HCT116 (cell line): Measurements from ENCODE around the gene RASGRF1. TPM values are rescaled to one million over a fixed set of nuclear protein-coding genes. Genes with fewer than 3 reads are reported as not detected.

Source experiments
- ATAC-seq: fragments of 200-7000 bp; cut with Tn5 transposase; 2 replicates; pipeline ENCODE4 v1.9.1; 2020; ENCODE audit warnings: mild to moderate bottlenecking, moderate library complexity
- BruUV-seq: library from RNA; stranded (reverse); fragments of 400-500 nt; replicated peaks from 2 replicates; lab custom pipeline; 2021; lab: Mats Ljungman, UMichigan
- CTCF ChIA-PET: fragments of 300-600 bp; sonication (Branson Sonifier 250); formaldehyde crosslinking; loops from one replicate; lab custom pipeline; 2021; ENCODE audit warnings: antibody characterized with exemption; lab: Charles Lee
- POLR2A ChIA-PET: fragments of 300-600, 350-600 bp; sonication (Branson Sonifier 250); formaldehyde crosslinking; loops from one replicate; lab custom pipeline; 2021; ENCODE audit warnings: antibody characterized with exemption; lab: Charles Lee
- RAD21 ChIA-PET, 2 experiments: fragments of 300-600 bp; sonication (Branson Sonifier 250); formaldehyde crosslinking; loops; one replicate each; lab custom pipeline; 2023; ENCODE audit warnings: low total read pairs in 2 of 2; ENCODE audit not compliant: uncharacterized antibody in 2 of 2, unreplicated experiment in 2 of 2, low non-redundant PET in 1 of 2; lab: Charles Lee
- DNase-seq: peaks from one replicate; pipeline ENCODE4 v3.0.0-alpha.2; 2010; ENCODE audit warnings: low read depth, low spot score
- H2AFZ ChIP-seq: fragments of 200-600 bp; shearing (Covaris generic), sonication (generic); 2 replicates; pipeline ENCODE4 v1.6.1; 2017; ENCODE audit warnings: low read depth, mixed run types, mixed read lengths, antibody characterized with exemption, low read length; ENCODE audit not compliant: poor library complexity, severe bottlenecking
- H3K27ac ChIP-seq: 2 replicates; pipeline ENCODE4 v1.5.1; 2012; ENCODE audit warnings: low read depth, low read length
- H3K27me3 ChIP-seq: fragments of 200-600 bp; sonication (generic); 2 replicates; pipeline ENCODE4 v1.6.1; 2016; ENCODE audit warnings: mixed run types, low read length, mixed read lengths; ENCODE audit not compliant: insufficient read depth
- H3K36me3 ChIP-seq, 2 experiments: fragments of 200-500 bp in 1 of 2; fragments of 200-600 bp in 1 of 2; sonication (Bioruptor generic) in 1 of 2; sonication (generic) in 1 of 2; 2 replicates each; pipeline versions ENCODE4 v1.5.1 to v1.6.1; 2014 to 2016; ENCODE audit warnings: low read length in 2 of 2, inconsistent platforms in 1 of 2, mixed read lengths in 1 of 2, mixed run types in 1 of 2; ENCODE audit not compliant: insufficient read depth in 2 of 2, control insufficient read depth in 1 of 2
- H3K4me1 ChIP-seq, 2 experiments: fragments of 200-600 bp in 1 of 2; sonication (generic) in 1 of 2; 2 replicates each; pipeline versions ENCODE4 v1.5.1 to v1.6.1; 2012 to 2017; ENCODE audit warnings: low read length in 2 of 2, inconsistent platforms in 1 of 2, mild to moderate bottlenecking in 1 of 2, mixed read lengths in 1 of 2, mixed run types in 1 of 2, moderate library complexity in 1 of 2; ENCODE audit not compliant: insufficient read depth in 2 of 2, control insufficient read depth in 1 of 2
- H3K4me2 ChIP-seq: fragments of 200-600 bp; sonication (generic); 2 replicates; pipeline ENCODE4 v1.6.1; 2017; ENCODE audit warnings: mixed run types, low read length, mixed read lengths
- H3K4me3 ChIP-seq, 2 experiments: fragments of 200-600 bp in 1 of 2; sonication (generic) in 1 of 2; replicated peaks in 1 of 2; 2 replicates each; pipeline ENCODE4 v1.5.1; 2011 to 2016; ENCODE audit warnings: low read length in 2 of 2, control low read depth in 1 of 2, low read depth in 1 of 2, mild to moderate bottlenecking in 1 of 2, mixed read lengths in 1 of 2, mixed run types in 1 of 2
- H3K79me2 ChIP-seq: fragments of 200-600 bp; sonication (generic); 2 replicates; pipeline ENCODE4 v1.6.1; 2017; ENCODE audit warnings: mild to moderate bottlenecking, mixed run types, low read length, moderate library complexity, mixed read lengths; ENCODE audit not compliant: insufficient read depth
- H3K9ac ChIP-seq: fragments of 200-600 bp; sonication (generic); 2 replicates; pipeline ENCODE4 v1.6.1; 2016; ENCODE audit warnings: low read length, mixed read lengths
- H3K9me2 ChIP-seq: fragments of 200-600 bp; sonication (generic), shearing (Covaris generic); 2 replicates; pipeline ENCODE4 v1.6.1; 2017; ENCODE audit warnings: mixed run types, mild to moderate bottlenecking, moderate library complexity; ENCODE audit not compliant: insufficient read depth
- H3K9me3 ChIP-seq, 2 experiments: fragments of 200-500 bp in 1 of 2; fragments of 200-600 bp in 1 of 2; sonication (Bioruptor generic) in 1 of 2; sonication (generic) in 1 of 2; 2 replicates each; pipeline ENCODE4 v1.6.1; 2014 to 2017; ENCODE audit warnings: low read length in 2 of 2, mixed read lengths in 2 of 2, inconsistent platforms in 1 of 2, low read depth in 1 of 2, mild to moderate bottlenecking in 1 of 2, mixed run types in 1 of 2, moderate library complexity in 1 of 2; ENCODE audit not compliant: control insufficient read depth in 1 of 2, insufficient read depth in 1 of 2
- H4K20me1 ChIP-seq: fragments of 200-600 bp; sonication (generic), shearing (Covaris generic); 2 replicates; pipeline ENCODE4 v1.6.1; 2017; ENCODE audit warnings: mixed run types, mild to moderate bottlenecking, moderate library complexity; ENCODE audit not compliant: insufficient read depth
- CBX3 ChIP-seq: IDR thresholded peaks from 2 replicates; pipeline ENCODE4 v1.6.1; 2012; ENCODE audit warnings: low read depth
- CEBPB ChIP-seq: IDR thresholded peaks from 2 replicates; pipeline ENCODE4 v1.6.1; 2012; ENCODE audit warnings: low read depth
- EGR1 ChIP-seq: IDR thresholded peaks from 2 replicates; pipeline ENCODE4 v1.6.1; 2012; ENCODE audit warnings: low read depth
- ELF1 ChIP-seq: IDR thresholded peaks from 2 replicates; pipeline ENCODE4 v1.6.1; 2012; ENCODE audit warnings: low read depth, borderline replicate concordance
- EZH2 ChIP-seq: fragments of 200-600 bp; sonication (generic); IDR thresholded peaks from 2 replicates; pipeline ENCODE4 v1.6.1; 2017; ENCODE audit warnings: antibody characterized with exemption, mixed run types
- EZH2phosphoT487 ChIP-seq: fragments of 200-600 bp; IDR thresholded peaks from 2 replicates; pipeline ENCODE4 v1.6.1; 2018; ENCODE audit warnings: antibody characterized with exemption, borderline replicate concordance
- JUND ChIP-seq: IDR thresholded peaks from 2 replicates; pipeline ENCODE4 v1.6.1; 2012
- POLR2A ChIP-seq: IDR thresholded peaks from 2 replicates; pipeline ENCODE4 v1.7.0; 2011; ENCODE audit warnings: borderline replicate concordance; ENCODE audit not compliant: insufficient read depth, insufficient read length; ENCODE audit errors: extremely low read depth
- POLR2AphosphoS5 ChIP-seq: IDR thresholded peaks from 2 replicates; pipeline ENCODE4 v1.6.1; 2011; ENCODE audit warnings: mild to moderate bottlenecking, low read depth, low read length, moderate library complexity
- RAD21 ChIP-seq: IDR thresholded peaks from 2 replicates; pipeline ENCODE4 v1.6.1; 2012; ENCODE audit warnings: low read depth, mild to moderate bottlenecking
- SP1 ChIP-seq: IDR thresholded peaks from 2 replicates; pipeline ENCODE4 v1.6.1; 2012; ENCODE audit warnings: low read depth
- SRF ChIP-seq: IDR thresholded peaks from 2 replicates; pipeline ENCODE4 v1.6.1; 2012; ENCODE audit warnings: low read depth
- YY1 ChIP-seq: IDR thresholded peaks from 2 replicates; pipeline ENCODE4 v1.6.1; 2011; ENCODE audit warnings: low read length, low read depth, moderate library complexity, mild to moderate bottlenecking; ENCODE audit not compliant: insufficient replicate concordance; ENCODE audit errors: extremely low read depth
- intact Hi-C: fragments of 100-400 bp; cut with micrococcal nuclease; formaldehyde crosslinking; loops from 2 replicates; pipeline ENCODE4 v1.10.0; 2022
- total RNA-seq: library from RNA; stranded (reverse); gene quantifications from one replicate; pipeline ENCODE4 v1.2.1, GENCODE V29; 2021; ENCODE audit not compliant: unreplicated experiment
- TF ChIP-seq, protein P1 (sequence below), 3 experiments: fragments of 200-600 bp in 1 of 3; sonication (generic) in 1 of 3; IDR thresholded peaks in 2 of 3; conservative IDR thresholded peaks in 1 of 3; 2 replicates each; pipeline ENCODE4 v1.5.1; 2012 to 2017; ENCODE audit warnings: low read depth in 2 of 3, low read length in 2 of 3, antibody characterized with exemption in 1 of 3, borderline replicate concordance in 1 of 3, control low read depth in 1 of 3, mild to moderate bottlenecking in 1 of 3, mixed read lengths in 1 of 3, mixed run types in 1 of 3, moderate library complexity in 1 of 3; ENCODE audit not compliant: insufficient read depth in 1 of 3
- TF ChIP-seq, protein P2 (sequence below): IDR thresholded peaks from 2 replicates; pipeline ENCODE4 v1.6.1; 2011; ENCODE audit warnings: mild to moderate bottlenecking, low read length, moderate library complexity; ENCODE audit not compliant: insufficient replicate concordance; ENCODE audit errors: extremely low read depth
- TF ChIP-seq, protein P3 (sequence below): IDR thresholded peaks from 2 replicates; pipeline ENCODE4 v1.6.1; 2012
- TF ChIP-seq, protein P4 (sequence below): IDR thresholded peaks from 2 replicates; pipeline ENCODE4 v1.6.1; 2012
- TF ChIP-seq, protein P5 (sequence below): IDR thresholded peaks from 2 replicates; pipeline ENCODE4 v1.6.1; 2012; ENCODE audit warnings: low read depth

RASGRF1 gene
- total RNA-seq, 1 experiment from 2014 or later: 2.4 TPM

DNA sequence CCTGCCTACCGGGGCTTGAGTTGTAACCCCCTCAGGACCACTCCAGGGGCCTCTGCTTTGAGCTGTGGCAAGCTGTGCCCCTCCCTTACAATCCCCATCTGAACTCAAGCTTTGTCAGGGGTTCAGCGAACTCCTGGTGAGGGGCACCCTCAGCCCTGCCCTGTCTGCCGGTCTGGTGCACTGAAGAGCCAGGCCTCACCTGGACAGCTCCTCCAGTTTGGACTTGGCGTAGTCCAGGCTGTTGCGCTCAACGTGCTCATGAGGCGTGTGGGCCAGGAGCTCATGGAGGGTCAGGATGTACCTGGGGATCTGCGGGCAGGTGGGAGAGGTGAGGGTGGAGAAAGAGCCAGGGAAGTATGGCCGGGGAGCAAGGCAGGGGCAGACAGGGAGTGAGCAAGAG, 59.4 kb downstream of the RASGRF1 start:
- Histone ChIP-seq H3K4me3 (no peak overlapping the region), H2AFZ (no peak overlapping the region), H3K4me1 (no peaks in the 10 kb centered on the region), H3K36me3 (no peaks in the 10 kb centered on the region), H3K4me2 (no peak overlapping the region), H3K27me3 (no peaks in the 10 kb centered on the region), H3K9ac (no peak overlapping the region), H3K27ac (no peak overlapping the region), H3K79me2 (no peaks in the 10 kb centered on the region), H3K9me3 (no peaks in the 10 kb centered on the region), H4K20me1 (no peaks in the 10 kb centered on the region)
- no peak for DNase-seq
- CTCF ChIA-PET: interaction anchor here (5.0 kb wide), 1 partner anchor 152 kb away, joined by 234 read pairs; no protein-coding TSS in a partner anchor
- POLR2A ChIA-PET: no interaction called here
- RAD21 ChIA-PET: no interaction called here
- BruUV-seq: no TSS peak
- intact Hi-C loops: no loop called here
- TF ChIP-seq, protein P1, sequence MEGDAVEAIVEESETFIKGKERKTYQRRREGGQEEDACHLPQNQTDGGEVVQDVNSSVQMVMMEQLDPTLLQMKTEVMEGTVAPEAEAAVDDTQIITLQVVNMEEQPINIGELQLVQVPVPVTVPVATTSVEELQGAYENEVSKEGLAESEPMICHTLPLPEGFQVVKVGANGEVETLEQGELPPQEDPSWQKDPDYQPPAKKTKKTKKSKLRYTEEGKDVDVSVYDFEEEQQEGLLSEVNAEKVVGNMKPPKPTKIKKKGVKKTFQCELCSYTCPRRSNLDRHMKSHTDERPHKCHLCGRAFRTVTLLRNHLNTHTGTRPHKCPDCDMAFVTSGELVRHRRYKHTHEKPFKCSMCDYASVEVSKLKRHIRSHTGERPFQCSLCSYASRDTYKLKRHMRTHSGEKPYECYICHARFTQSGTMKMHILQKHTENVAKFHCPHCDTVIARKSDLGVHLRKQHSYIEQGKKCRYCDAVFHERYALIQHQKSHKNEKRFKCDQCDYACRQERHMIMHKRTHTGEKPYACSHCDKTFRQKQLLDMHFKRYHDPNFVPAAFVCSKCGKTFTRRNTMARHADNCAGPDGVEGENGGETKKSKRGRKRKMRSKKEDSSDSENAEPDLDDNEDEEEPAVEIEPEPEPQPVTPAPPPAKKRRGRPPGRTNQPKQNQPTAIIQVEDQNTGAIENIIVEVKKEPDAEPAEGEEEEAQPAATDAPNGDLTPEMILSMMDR (IDR thresholded peaks at IDR 0.05 in 2 of 3, conservative IDR thresholded peaks at IDR 0.05 in 1 of 3; ENCODE audit: borderline replicate concordance in 1 of 3, insufficient read depth in 1 of 3, low read depth in 2 of 3, low read length in 2 of 3): no peak
- TF ChIP-seq JUND (no peak), ELF1 (no peak), POLR2AphosphoS5 (no peak), EZH2 (no peak), SRF (no peak), EZH2phosphoT487 (no peak), RAD21 (no peak), YY1 (no peak), POLR2A (no peak), EGR1 (no peak), CEBPB (no peak), CBX3 (no peak), SP1 (no peak)
- TF ChIP-seq, protein P2, sequence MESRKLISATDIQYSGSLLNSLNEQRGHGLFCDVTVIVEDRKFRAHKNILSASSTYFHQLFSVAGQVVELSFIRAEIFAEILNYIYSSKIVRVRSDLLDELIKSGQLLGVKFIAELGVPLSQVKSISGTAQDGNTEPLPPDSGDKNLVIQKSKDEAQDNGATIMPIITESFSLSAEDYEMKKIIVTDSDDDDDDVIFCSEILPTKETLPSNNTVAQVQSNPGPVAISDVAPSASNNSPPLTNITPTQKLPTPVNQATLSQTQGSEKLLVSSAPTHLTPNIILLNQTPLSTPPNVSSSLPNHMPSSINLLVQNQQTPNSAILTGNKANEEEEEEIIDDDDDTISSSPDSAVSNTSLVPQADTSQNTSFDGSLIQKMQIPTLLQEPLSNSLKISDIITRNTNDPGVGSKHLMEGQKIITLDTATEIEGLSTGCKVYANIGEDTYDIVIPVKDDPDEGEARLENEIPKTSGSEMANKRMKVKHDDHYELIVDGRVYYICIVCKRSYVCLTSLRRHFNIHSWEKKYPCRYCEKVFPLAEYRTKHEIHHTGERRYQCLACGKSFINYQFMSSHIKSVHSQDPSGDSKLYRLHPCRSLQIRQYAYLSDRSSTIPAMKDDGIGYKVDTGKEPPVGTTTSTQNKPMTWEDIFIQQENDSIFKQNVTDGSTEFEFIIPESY: no peak
- TF ChIP-seq, protein P3, sequence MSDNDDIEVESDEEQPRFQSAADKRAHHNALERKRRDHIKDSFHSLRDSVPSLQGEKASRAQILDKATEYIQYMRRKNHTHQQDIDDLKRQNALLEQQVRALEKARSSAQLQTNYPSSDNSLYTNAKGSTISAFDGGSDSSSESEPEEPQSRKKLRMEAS: no peak
- TF ChIP-seq, protein P4, sequence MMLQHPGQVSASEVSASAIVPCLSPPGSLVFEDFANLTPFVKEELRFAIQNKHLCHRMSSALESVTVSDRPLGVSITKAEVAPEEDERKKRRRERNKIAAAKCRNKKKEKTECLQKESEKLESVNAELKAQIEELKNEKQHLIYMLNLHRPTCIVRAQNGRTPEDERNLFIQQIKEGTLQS: no peak
- TF ChIP-seq, protein P5, sequence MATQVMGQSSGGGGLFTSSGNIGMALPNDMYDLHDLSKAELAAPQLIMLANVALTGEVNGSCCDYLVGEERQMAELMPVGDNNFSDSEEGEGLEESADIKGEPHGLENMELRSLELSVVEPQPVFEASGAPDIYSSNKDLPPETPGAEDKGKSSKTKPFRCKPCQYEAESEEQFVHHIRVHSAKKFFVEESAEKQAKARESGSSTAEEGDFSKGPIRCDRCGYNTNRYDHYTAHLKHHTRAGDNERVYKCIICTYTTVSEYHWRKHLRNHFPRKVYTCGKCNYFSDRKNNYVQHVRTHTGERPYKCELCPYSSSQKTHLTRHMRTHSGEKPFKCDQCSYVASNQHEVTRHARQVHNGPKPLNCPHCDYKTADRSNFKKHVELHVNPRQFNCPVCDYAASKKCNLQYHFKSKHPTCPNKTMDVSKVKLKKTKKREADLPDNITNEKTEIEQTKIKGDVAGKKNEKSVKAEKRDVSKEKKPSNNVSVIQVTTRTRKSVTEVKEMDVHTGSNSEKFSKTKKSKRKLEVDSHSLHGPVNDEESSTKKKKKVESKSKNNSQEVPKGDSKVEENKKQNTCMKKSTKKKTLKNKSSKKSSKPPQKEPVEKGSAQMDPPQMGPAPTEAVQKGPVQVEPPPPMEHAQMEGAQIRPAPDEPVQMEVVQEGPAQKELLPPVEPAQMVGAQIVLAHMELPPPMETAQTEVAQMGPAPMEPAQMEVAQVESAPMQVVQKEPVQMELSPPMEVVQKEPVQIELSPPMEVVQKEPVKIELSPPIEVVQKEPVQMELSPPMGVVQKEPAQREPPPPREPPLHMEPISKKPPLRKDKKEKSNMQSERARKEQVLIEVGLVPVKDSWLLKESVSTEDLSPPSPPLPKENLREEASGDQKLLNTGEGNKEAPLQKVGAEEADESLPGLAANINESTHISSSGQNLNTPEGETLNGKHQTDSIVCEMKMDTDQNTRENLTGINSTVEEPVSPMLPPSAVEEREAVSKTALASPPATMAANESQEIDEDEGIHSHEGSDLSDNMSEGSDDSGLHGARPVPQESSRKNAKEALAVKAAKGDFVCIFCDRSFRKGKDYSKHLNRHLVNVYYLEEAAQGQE: no peak
- TF ChIP-seq, all 23 proteins: peak for 0
- no peaks in the 10 kb centered on the region for H3K9me2 ChIP-seq
- ATAC-seq: no peak
